NCI-H460 (cell line): ENCODE results near the gene TECTA. TPM values are rescaled to one million over a fixed set of nuclear protein-coding genes. Genes with fewer than 3 reads are reported as not detected.

Experiments used
- DNase-seq: peaks from one replicate; pipeline ENCODE4 v3.0.0-alpha.2; 2016; ENCODE audit warnings: low read depth; ENCODE audit errors: extremely low read depth
- total RNA-seq: library from RNA; depleted of rRNA; stranded (reverse); fragments of >200 nt; shearing (Covaris generic); gene quantifications from 2 replicates; pipeline ENCODE4 v1.2.3, GENCODE V29; 2014

Gene TECTA
- total RNA-seq, 1 experiment from 2014 or later: not detected

DNA sequence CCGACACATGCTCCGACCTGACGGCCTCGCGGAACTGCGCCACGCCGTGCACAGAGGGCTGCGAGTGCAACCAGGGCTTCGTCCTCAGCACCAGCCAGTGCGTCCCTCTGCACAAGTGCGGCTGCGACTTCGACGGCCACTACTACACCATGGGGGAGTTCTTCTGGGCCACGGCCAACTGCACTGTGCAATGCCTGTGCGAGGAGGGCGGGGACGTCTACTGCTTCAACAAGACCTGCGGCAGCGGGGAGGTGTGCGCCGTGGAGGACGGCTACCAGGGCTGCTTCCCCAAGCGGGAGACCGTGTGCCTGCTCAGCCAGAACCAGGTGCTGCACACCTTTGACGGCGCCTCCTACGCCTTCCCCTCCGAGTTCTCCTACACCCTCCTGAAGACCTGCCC lies 26.8 kb downstream of the TECTA start:
- DNase-seq: no peak

DNA sequence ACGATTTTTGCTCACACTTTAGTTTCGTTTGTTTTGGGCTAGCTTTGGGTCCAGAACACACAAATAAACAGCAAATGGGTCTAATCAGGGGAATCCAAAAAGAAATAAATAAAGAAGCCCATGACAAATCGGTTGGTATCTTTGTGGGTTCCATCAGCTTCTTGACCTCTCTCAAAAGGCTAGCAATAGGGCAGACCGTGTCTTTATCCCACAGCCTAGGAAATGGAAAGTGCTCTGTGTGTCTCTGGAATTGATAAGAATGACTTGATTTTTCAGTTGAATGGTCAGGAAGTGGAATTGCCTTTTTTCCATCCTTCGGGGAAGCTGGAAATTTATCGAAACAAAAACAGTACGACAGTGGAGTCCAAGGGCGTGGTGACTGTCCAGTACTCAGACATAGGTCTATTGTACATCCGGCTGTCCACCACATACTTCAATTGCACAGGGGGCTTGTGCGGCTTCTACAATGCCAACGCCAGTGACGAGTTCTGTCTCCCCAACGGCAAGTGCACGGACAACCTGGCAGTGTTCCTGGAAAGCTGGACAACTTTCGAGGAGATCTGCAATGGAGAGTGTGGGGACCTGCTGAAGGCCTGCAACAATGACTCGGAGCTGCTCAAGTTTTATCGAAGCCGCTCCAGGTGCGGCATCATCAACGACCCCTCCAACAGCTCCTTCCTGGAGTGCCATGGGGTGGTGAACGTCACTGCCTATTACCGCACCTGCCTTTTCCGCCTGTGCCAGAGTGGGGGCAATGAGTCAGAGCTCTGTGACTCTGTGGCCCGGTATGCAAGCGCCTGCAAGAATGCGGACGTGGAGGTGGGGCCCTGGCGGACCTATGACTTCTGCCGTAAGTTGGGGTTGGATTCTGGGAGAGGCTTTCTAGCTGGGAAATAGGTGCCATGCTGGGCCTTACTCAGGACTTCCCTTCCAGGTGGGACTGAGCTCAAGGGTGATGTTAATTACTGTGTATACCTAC lies 28.6 kb downstream of the TECTA start:
- no peak for DNase-seq

DNA sequence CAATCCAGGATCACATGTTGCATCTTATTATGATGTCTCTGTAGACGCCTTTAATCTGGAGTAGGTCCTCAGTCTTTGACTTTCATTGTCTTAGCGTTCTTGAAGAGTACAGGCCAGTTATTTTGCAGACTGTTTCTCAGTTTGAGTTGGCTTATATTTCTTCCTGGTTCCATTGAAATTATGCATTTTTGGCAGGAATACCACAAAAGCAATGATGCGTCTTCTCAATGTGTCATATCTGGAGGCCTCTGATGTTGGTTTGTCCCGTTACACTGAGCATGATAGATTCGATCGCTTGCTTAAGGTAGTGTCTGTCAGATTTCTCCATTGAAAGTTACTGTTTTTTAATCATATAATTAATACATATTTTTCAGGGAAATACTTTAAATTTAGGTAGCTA lies 30.6 kb downstream of the TECTA start:
- no peak for DNase-seq

DNA sequence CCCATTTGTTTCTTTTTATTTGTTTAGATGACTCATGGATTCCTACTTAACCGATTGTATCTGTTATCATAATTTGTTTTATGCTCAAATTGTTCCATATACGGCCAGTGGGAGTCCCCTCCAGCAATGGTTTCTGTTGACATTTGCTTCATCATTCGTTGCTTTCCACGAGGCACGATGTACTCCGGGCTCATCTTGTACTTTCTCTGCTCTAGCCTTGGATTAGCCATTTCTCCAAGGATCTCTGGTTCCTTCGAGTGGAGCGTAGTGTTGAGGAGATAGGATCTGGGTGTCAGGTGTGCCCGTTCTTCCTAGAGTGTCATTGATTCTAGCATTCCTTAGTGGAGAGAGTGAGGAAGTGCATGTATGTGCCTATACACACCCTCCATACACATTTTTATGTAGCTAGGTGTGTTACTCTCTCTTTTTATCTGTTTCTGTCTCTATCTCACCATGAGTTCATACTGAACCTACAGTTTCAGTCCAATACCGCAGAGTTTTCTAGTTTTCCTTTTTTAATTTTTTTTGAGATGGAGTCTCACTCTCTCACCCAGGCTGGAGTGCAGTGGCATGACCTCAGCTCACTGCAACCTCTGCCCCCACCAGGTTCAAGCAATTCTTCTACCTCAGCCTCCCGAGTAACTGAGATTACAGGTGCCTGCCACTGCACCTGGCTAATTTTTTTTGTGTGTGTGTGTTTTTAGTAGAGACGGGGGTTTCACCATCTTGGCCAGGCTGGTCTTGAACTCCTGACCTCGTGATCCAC lies 31.4 kb downstream of the TECTA start:
- no peak for DNase-seq

DNA sequence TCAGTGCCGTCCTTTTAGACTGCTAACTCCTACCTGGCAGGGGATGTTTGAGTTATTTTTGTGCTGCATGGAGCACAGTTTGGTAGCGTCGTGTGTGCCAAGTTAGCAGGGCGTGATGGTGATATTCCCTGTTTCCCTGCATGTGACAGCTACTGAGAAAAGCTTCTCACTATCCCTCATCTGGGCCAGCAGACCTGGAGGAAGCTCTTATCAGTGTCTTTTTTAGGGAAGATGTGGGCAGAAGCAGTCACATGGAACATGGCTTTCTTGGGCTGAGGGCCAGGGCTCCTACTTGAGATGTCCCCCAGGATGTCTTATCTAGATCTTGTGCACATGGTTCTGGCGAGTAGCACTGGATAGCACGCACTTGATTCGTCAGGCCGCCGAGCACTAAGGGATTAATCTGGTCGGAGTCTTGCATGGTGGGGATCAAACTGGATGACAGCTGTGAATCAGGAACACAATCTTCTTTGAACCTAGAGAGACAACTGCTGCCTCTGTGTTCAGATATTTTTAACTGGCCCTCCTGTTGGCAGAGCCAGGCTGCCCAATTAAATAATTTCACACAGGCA lies 33.8 kb downstream of the TECTA start:
- no peak for DNase-seq

DNA sequence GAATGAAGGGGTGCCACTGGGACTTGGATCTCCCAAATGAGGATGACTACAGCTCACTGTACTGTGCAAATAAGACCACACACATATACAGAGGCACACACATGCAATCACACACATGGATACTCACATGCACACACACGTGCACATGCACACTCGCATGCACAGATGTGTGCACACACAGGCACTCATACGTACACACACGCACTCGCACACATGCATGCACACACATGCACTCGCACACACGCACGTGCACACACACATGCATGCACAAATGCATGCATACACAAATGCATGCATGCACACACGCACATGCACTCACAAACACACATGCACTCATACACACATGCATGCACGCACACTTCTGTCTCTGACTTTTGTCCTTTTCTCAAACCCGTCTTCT lies 36.0 kb downstream of the TECTA start:
- no peak for DNase-seq

DNA sequence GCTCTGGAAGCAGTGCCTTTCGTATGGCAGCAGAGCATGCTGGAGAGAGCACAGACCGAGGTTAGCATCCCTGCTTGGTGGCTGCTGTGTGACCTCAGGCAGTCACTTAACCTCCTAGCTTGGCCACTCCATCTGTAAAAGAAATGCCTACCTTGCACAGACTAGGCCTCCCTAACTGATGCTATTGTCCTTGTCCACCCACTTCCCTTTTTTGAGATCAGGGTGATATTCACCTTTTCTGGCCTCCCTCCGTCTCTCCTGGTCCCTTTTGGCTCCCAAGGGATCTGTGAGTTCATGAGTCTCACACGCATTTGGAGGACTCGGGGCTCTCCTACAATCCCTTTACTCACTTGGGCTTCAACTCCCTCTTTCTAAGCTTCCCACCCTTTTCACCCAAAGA lies 37.2 kb downstream of the TECTA start:
- DNase-seq: no peak

DNA sequence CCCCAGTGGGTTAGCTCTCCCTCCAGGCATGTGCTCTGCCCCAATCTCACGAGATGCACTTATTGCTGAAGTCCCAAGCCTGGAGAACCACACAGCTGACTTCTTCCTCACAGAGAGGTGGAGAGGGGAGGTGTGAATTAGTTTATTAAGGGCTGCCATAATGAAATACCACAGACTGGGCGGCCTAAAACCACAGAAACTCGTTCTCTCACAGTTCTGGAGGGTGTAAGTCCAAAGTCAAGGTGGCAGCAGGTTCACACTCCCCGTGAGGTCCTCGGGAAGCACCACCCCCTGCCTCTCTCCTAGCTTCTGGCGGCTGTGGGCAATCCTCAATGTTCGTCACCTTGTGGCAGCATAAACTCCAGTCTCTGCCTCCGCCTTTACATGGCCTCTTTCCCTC lies 39.3 kb downstream of the TECTA start:
- no peak for DNase-seq

DNA sequence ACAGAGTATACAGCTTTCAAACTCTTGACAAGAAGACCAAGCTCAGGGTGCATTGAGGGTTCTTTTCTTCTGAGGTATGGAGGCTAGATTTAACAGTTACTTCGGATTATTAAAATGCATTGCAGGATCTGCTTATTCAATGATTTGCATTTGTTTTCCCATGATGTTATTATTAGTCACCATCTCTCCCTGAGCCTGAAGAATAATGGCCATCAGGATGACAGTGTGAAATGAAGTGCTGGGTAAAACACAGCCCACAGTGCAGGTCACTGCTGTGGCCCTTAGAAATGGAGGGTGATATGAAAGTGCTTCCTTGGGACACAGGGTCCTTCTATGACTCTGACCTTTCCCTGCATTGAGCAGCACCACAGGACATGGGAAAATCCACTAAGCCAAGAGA lies 40.0 kb downstream of the TECTA start:
- no peak for DNase-seq

DNA sequence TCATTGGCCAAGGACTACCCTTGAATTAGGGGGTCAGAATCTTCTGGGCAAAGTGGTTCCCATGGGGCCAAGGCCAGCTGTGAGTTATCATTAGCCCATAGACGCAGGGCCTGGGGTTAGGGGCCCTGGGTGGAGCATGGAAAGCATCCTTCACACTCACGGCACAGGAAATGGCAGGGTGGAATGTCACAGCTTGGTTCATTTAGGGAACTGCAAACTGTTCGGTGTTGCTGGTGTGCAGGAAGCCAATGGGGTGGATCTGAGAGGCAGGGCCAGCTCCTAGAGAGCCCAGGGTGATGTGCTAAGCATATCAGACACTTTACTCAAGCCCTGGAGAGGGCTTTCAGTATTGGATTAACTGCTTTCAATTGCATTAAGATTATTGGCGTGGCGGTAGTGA lies 42.9 kb downstream of the TECTA start:
- no peak for DNase-seq

DNA sequence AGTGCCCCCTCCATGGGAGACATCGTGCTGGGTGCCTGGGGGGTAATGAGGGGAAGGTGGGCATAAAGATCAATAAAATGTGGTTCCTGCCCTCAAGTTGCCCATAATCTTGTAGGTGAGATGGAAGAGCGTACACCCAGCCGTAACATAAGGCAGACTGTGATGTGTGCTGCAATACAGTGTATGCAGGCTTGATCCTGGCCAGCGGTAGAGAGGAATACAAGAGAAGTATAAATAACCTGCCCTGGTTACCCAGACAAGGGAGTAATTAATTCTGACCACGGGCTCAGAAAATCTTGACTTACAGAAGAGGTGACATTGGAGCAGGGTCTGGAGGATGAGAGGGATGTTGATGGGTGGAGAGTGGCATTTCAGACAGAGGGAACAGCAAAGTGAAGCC lies 43.7 kb downstream of the TECTA start:
- no peak for DNase-seq

DNA sequence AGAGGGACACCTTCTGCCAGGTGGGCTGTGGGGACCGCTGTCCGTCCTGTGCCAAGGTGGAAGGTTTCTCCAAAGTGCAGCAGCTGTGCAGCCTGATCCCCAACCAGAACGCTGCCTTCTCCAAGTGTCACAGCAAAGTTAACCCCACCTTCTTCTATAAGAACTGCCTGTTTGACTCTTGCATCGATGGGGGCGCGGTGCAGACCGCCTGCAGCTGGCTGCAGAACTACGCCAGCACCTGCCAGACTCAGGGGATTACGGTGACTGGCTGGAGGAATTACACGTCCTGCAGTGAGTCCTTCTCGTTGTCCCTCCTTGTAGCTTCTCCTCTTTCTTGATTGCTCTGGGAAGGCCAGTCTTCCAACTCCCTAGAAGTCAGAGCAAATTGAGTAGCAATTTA lies 44.8 kb downstream of the TECTA start:
- DNase-seq: no peak

DNA sequence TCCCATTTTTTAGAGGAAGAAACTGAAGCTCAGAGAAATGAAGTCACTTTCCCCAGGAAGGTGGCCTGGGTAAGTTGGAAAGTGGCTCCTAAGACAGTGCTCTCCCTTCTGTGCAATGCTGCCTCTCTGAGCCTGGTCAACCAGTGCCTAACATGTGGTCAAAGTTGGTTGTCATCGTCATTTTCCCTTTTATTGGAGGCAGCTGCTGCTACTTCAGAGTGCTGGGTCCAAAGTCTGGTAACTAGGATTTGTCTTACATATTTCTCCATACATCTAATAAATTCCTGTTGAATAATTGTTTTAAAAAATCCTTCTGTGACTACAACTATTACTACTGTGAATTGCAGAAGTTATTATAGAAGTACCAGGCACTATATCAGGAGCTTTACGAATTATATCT lies 48.1 kb downstream of the TECTA start:
- DNase-seq: no peak

DNA sequence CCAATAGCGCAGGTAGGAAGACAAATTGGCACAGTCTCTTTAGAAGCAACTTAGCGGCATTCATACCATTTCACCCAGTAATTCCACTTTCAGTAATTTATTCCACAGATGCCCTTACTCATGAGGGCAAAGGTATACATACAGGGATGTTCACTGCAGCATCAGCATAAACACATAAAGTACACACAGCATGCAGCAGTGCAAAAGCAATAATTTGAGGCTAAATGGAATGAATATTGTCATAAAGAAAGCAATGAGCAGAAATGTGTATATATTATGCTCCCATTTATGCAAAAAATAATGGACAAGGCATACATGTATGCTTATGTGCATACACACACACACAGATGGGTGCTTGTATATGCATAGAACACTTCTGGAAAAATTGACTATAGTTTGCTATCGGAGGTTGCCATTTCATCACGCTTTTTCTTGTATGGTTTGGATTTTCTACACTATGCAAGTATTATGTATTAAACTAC lies 50.2 kb downstream of the TECTA start:
- DNase-seq: no peak

DNA sequence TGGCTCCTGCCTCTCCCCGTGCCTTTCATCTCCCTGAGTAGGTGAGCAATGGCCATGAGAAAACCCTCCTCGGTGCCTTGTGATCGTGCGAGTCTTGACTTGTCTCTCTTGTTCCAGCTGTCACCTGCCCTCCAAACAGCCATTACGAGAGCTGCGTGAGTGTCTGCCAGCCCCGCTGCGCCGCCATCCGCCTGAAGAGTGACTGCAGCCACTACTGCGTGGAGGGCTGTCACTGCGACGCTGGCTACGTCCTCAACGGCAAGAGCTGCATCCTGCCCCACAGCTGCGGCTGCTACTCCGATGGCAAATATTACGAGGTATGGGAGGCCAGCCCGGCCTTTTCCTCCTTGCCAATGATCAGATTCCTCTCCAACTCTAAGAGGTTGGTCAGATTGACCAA lies 51.7 kb downstream of the TECTA start:
- DNase-seq: no peak

DNA sequence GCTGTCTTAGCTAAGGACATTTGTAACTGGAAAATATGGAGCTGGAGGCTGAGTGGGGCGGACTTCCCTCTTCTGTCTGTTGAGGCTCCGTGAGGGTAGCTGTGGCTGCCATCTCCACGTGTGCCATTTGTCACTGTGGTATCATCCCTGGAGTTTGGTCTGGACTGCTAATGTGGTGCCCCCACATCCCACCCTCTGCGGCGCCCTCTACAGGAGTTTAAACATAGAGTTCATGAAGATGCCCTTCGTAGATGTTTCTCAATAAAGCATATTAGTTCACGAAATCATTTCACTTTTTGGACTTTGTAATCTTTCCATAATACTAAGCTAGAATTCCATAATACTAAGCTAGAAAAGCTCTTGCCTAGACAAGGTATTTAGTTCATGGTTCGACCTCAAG lies 52.4 kb downstream of the TECTA start:
- no peak for DNase-seq

DNA sequence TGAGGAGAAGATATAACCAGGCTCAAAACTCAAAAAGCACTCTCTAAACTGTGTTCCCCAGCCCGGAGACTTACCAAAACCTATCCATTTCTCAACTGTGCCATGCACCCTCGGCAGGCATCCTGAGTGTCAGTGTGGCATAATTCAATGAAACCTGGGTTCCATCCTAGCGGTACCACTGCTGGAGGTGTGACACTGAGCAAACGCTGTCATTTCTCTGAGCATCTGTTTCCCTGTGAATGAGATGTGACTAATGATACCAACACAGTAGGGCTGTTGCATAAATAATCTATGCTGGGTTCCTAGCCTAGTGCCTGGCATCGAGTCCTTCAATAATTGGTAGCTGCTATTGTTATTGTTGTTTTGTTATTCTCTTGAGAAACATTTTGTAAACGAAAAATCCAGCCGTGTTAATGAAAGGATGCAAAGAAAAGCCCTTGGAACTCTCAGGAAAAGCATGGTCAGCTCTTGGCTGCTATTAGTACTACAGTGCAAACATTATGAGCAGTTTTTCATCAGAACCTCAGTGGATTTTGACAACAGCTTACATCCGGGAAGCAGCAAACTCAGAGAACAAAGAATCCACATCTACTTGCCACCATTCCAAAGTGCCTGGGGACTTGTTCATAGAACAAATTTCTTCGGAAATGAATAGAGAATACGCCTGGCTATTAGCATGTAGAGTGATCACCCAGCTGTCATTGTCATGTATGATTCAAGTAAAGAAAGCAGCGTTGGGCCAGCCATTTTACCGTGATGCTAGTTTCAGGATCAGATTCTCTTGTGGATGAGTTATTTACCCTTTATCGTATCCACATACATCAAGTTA lies 53.7 kb downstream of the TECTA start:
- no peak for DNase-seq

DNA sequence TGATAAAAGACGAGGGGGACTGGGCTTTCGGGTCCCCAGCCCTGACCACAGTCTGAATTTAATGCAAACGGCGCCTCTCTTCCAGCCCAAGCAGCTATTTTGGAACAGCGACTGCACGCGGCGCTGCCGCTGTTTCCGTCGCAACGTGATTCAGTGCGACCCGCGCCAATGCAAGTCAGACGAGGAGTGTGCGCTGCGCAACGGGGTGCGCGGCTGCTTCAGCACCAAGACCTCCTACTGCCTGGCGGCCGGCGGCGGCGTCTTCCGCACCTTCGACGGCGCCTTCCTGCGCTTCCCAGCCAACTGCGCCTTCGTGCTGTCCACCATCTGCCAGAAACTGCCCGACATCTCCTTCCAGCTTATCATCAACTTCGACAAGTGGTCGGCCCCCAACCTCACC lies 56.7 kb downstream of the TECTA start:
- DNase-seq: no peak

DNA sequence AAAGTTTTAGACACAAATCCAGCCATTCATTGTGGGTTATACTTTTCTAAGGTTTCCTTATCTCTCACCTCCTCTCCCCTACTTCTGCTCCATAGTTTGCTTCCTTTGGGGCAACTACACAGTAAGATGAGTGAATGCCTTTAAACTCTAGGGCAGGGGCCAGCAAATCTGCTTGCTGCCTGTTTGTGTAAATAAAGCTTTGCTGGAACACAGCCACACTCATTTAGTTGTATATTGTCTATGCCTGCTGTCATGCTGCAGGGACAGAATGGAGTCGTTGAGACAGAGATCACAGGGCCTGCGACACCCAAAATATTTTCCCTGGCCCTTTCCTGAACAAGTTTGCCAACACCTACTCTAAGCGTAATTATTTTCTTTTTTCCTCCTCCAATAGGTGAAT lies 58.7 kb downstream of the TECTA start:
- no peak for DNase-seq

DNA sequence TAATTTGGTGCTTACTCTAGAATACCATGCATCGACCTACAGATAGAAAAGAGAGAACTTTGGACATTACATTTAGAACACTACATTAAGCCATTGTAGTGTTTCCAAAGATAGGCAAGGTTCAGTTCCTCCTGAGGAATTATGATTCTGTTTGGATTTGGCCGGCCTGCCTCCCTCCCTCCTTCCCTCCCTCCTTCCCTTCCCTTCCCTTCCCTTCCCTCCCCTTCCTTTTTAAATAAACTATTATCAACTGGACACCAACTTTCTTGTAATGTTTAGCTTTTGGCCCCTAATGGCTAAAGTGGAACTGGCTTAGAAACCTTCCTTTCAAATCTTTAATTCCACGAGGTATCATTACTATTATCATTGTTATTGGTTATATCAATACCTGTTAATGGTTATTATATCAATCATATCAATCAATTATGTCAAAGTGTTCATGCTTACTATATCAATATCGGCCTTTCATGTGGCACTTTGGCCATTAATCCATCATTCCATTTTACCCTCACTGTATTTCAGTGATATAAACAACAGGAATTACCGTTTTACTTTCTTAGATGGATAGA lies 60.4 kb downstream of the TECTA start:
- no peak for DNase-seq
